ENCODE data around the gene EPOP.

DNA sequence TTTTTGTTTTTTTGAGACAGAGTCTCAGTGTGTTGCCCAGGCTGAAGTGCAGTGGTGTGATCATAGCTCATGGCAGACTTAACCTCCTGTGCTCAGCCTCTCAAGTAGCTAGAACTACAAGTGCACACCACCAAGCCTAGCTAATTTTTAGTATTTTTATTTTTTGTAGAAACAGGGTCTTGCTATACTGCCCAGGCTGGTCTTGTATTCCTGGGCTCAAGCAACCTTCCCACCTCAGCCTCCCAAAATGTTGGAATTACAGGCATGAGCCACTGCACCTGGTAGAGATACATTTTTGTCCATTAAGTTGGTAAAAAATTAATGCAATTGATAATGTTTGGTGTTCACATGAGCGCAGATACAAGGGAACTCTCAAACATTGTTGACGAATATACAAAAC is 46.8 kb downstream of the EPOP start:
- TF ChIP-seq, protein P1, sequence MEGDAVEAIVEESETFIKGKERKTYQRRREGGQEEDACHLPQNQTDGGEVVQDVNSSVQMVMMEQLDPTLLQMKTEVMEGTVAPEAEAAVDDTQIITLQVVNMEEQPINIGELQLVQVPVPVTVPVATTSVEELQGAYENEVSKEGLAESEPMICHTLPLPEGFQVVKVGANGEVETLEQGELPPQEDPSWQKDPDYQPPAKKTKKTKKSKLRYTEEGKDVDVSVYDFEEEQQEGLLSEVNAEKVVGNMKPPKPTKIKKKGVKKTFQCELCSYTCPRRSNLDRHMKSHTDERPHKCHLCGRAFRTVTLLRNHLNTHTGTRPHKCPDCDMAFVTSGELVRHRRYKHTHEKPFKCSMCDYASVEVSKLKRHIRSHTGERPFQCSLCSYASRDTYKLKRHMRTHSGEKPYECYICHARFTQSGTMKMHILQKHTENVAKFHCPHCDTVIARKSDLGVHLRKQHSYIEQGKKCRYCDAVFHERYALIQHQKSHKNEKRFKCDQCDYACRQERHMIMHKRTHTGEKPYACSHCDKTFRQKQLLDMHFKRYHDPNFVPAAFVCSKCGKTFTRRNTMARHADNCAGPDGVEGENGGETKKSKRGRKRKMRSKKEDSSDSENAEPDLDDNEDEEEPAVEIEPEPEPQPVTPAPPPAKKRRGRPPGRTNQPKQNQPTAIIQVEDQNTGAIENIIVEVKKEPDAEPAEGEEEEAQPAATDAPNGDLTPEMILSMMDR (IDR thresholded peaks at IDR 0.05 in 4 of 5, conservative IDR thresholded peaks at IDR 0.05 in 1 of 5) = no peak
- TF ChIP-seq POLR2A (IDR thresholded peaks at IDR 0.05) = no peak

All from gastrocnemius medialis (tissue), 4 donors.